ENCODE data around the gene LAMB1.

GRCh38 chr7:108007762-108008161 is 4.8 kb upstream of the LAMB1 start:
- TF ChIP-seq CTCF (IDR thresholded peaks at IDR 0.05; ENCODE audit: low read length): no peak
- TF ChIP-seq EZH2 (optimal IDR thresholded peaks at IDR 0.05; ENCODE audit: low read depth, low read length): no peak

Measured in MM.1S (cell line).